ENCODE data around the gene NCAPD3. TPM values are rescaled to one million over a fixed set of nuclear protein-coding genes. Genes with fewer than 3 reads are reported as not detected.

The NCAPD3 gene
- total RNA-seq, 1 experiment from 2014 or later: 63.0 TPM

DNA sequence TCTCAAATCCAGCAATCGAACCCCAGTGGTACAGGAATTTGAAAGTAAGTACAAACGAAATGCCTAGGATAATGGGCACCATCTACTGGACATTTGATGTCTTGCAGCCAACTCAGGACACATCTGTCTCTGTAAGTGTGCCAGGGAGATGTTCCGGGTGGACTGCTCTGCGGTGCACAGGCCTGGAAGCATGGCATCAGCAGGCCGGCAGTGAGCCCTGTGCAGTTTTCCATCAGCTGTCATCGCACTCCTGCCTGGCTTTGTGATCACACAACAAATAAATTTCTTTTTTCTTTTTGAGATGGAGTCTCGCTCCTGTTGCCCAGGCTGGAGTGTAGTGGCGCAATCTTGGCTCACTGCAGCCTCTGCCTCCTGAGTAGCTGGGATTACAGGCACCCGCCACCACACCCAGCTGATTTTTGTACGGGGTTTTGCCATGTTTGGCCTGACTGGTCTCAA lies 83.9 kb downstream of the NCAPD3 start:
- peaks cover 10% of the 10 kb centered on the region for H3K4me1 Mint-ChIP-seq

DNA sequence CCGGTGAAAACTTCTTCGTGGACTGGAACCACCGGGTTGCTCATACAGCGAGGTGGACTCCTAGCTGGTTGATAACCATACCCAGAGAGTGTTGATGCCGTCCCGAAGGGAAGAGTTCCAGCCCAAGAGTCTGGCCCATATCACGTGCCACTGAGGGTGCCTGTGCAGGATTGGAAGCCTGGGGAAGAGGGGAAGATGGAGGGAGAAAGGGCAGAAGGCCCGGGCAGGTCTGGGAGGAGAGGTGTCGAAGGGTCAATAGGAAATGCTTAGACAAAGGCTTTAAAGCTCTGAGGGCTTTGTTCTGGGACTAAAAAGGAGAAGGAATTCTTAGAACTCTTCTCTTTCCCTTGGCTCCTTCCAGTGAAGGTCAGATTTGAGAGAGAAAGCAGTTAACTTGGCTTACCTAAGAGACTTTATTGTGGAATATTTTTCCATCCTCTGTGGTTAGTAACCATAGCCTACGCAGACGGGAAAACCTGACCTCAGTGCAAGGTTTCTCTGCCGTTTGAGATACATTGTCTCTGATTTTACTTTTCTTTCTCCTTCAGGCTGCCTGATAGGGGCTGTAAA lies 84.4 kb downstream of the NCAPD3 start:
- ATAC-seq: peak; percentile 60

More for the DNA sequence above, 83.9 kb downstream of the NCAPD3 start:
- no peak overlapping the region for H3K27ac Mint-ChIP-seq
- H3K36me3 Mint-ChIP-seq: peaks cover 44% of the 10 kb centered on the region
- DNase-seq (ENCODE audit: low spot score): peak; percentile 70
- H3K4me3 Mint-ChIP-seq: no peak overlapping the region
- H3K9me3 Mint-ChIP-seq: peaks cover 29% of the 10 kb centered on the region
- CTCF ChIA-PET: interaction anchor here (0.9 to 2.5 kb wide), 3 partner anchors 70 to 94 kb away, joined by 4 to 13 read pairs (median 10); no protein-coding TSS in a partner anchor
- peak; percentile 94 for ATAC-seq
- H3K27me3 Mint-ChIP-seq (ENCODE audit: low read depth): no peaks in the 10 kb centered on the region
- TF ChIP-seq, protein P1, sequence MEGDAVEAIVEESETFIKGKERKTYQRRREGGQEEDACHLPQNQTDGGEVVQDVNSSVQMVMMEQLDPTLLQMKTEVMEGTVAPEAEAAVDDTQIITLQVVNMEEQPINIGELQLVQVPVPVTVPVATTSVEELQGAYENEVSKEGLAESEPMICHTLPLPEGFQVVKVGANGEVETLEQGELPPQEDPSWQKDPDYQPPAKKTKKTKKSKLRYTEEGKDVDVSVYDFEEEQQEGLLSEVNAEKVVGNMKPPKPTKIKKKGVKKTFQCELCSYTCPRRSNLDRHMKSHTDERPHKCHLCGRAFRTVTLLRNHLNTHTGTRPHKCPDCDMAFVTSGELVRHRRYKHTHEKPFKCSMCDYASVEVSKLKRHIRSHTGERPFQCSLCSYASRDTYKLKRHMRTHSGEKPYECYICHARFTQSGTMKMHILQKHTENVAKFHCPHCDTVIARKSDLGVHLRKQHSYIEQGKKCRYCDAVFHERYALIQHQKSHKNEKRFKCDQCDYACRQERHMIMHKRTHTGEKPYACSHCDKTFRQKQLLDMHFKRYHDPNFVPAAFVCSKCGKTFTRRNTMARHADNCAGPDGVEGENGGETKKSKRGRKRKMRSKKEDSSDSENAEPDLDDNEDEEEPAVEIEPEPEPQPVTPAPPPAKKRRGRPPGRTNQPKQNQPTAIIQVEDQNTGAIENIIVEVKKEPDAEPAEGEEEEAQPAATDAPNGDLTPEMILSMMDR (IDR thresholded peaks at IDR 0.05): peak; percentile 68
- TF ChIP-seq ZNF263 (CRISPR knock-in tag; IDR thresholded peaks at IDR 0.05; ENCODE audit: low read depth): no peak
- TF ChIP-seq NR2C2 (CRISPR knock-in tag; IDR thresholded peaks at IDR 0.05): no peak
- POLR2A ChIA-PET: interaction anchor here (0.7 kb wide), 1 partner anchor 207 kb away, joined by 3 read pairs; no protein-coding TSS in a partner anchor

More for the DNA sequence above, 84.4 kb downstream of the NCAPD3 start:
- no peak for TF ChIP-seq OVOL2 (CRISPR knock-in tag; IDR thresholded peaks at IDR 0.05; ENCODE audit: borderline replicate concordance)
- TF ChIP-seq JAZF1 (CRISPR knock-in tag; IDR thresholded peaks at IDR 0.05): no peak
- no peak for TF ChIP-seq NR2C2 (CRISPR knock-in tag; IDR thresholded peaks at IDR 0.05)
- no peak for TF ChIP-seq STAT6 (CRISPR knock-in tag; conservative IDR thresholded peaks at IDR 0.05; ENCODE audit: low read depth)
- TF ChIP-seq ESRRA (CRISPR knock-in tag; IDR thresholded peaks at IDR 0.05; ENCODE audit: borderline replicate concordance): no peak
- TF ChIP-seq E2F1 (CRISPR knock-in tag; IDR thresholded peaks at IDR 0.05): no peak
- TF ChIP-seq, protein P2, sequence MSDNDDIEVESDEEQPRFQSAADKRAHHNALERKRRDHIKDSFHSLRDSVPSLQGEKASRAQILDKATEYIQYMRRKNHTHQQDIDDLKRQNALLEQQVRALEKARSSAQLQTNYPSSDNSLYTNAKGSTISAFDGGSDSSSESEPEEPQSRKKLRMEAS (CRISPR knock-in tag; IDR thresholded peaks at IDR 0.05): no peak
- TF ChIP-seq, protein P3, sequence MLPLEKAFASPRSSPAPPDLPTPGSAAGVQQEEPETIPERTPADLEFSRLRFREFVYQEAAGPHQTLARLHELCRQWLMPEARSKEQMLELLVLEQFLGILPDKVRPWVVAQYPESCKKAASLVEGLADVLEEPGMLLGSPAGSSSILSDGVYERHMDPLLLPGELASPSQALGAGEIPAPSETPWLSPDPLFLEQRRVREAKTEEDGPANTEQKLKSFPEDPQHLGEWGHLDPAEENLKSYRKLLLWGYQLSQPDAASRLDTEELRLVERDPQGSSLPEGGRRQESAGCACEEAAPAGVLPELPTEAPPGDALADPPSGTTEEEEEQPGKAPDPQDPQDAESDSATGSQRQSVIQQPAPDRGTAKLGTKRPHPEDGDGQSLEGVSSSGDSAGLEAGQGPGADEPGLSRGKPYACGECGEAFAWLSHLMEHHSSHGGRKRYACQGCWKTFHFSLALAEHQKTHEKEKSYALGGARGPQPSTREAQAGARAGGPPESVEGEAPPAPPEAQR (CRISPR knock-in tag; IDR thresholded peaks at IDR 0.05): no peak
- TF ChIP-seq, protein P4, sequence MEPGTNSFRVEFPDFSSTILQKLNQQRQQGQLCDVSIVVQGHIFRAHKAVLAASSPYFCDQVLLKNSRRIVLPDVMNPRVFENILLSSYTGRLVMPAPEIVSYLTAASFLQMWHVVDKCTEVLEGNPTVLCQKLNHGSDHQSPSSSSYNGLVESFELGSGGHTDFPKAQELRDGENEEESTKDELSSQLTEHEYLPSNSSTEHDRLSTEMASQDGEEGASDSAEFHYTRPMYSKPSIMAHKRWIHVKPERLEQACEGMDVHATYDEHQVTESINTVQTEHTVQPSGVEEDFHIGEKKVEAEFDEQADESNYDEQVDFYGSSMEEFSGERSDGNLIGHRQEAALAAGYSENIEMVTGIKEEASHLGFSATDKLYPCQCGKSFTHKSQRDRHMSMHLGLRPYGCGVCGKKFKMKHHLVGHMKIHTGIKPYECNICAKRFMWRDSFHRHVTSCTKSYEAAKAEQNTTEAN (CRISPR knock-in tag; IDR thresholded peaks at IDR 0.05): no peak
- TF ChIP-seq ZNF232 (CRISPR knock-in tag; IDR thresholded peaks at IDR 0.05): no peak
- TF ChIP-seq, protein P5, sequence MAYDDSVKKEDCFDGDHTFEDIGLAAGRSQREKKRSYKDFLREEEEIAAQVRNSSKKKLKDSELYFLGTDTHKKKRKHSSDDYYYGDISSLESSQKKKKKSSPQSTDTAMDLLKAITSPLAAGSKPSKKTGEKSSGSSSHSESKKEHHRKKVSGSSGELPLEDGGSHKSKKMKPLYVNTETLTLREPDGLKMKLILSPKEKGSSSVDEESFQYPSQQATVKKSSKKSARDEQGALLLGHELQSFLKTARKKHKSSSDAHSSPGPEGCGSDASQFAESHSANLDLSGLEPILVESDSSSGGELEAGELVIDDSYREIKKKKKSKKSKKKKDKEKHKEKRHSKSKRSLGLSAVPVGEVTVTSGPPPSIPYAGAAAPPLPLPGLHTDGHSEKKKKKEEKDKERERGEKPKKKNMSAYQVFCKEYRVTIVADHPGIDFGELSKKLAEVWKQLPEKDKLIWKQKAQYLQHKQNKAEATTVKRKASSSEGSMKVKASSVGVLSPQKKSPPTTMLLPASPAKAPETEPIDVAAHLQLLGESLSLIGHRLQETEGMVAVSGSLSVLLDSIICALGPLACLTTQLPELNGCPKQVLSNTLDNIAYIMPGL (CRISPR knock-in tag; IDR thresholded peaks at IDR 0.05): no peak
- no peak for TF ChIP-seq PRRX2 (CRISPR knock-in tag; IDR thresholded peaks at IDR 0.05)
- H3K27ac Mint-ChIP-seq: peak overlapping the region; percentile 28; the same call in 1 of the 2 replicates
- H3K9me3 Mint-ChIP-seq: peaks cover 30% of the 10 kb centered on the region
- DNase-seq (ENCODE audit: low spot score): no peak
- peaks cover 10% of the 10 kb centered on the region for H3K4me1 Mint-ChIP-seq
- ChIA-PET CTCF (interaction anchor here (0.8 to 2.5 kb wide), 4 partner anchors 9 to 94 kb away, joined by 3 to 13 read pairs (median 7); no protein-coding TSS in a partner anchor), POLR2A (no interaction called here)
- H3K4me3 Mint-ChIP-seq: no peak overlapping the region; the same call in 1 of the 2 replicates
- peaks cover 38% of the 10 kb centered on the region for H3K36me3 Mint-ChIP-seq
- H3K27me3 Mint-ChIP-seq (ENCODE audit: low read depth): no peaks in the 10 kb centered on the region
